SK-N-SH (cell line): Measurements from ENCODE around the gene IRAK3. TPM values are rescaled to one million over a fixed set of nuclear protein-coding genes. Genes with fewer than 3 reads are reported as not detected.

Experiments
- CTCF ChIA-PET: fragments of 300-600, 350-600 bp; formaldehyde crosslinking; extraction: SDS; loops from one replicate; lab custom pipeline; 2021; lab: Yijun Ruan, JAX
- POLR2A ChIA-PET: fragments of 350-600 bp; sonication (Branson Sonifier 250); formaldehyde crosslinking; extraction: SDS; loops from one replicate; lab custom pipeline; 2020; ENCODE audit warnings: antibody characterized with exemption, inconsistent platforms; lab: Yijun Ruan, JAX
- DNase-seq: peaks from one replicate; pipeline ENCODE4 v3.0.0; 2012
- H2AFZ ChIP-seq: fragments of 200-600 bp; sonication (generic); 2 replicates; pipeline ENCODE4 v1.8.1; 2016; ENCODE audit warnings: antibody characterized with exemption, mild to moderate bottlenecking, low read depth
- H3F3A ChIP-seq: fragments of 200-600 bp; sonication (generic); replicated peaks from 2 replicates; pipeline ENCODE3; 2016; ENCODE audit warnings: antibody characterized with exemption, mild to moderate bottlenecking; ENCODE audit not compliant: insufficient read depth
- H3K27ac ChIP-seq, 2 experiments: fragments of 200-500 bp in 1 of 2; fragments of 200-600 bp in 1 of 2; sonication (Bioruptor generic) in 1 of 2; sonication (generic), shearing (Covaris generic) in 1 of 2; 2 replicates each; pipeline versions ENCODE4 v1.5.1 to v1.6.1; 2014 to 2016; ENCODE audit warnings: low read depth in 2 of 2, inconsistent platforms in 1 of 2, low read length in 1 of 2, mild to moderate bottlenecking in 1 of 2, mixed read lengths in 1 of 2
- H3K27me3 ChIP-seq: fragments of 200-600 bp; sonication (generic), shearing (Covaris generic); 2 replicates; pipeline ENCODE4 v1.6.1; 2016; ENCODE audit warnings: mixed run types; ENCODE audit not compliant: insufficient read depth
- H3K36me3 ChIP-seq, 2 experiments: fragments of 200-500 bp in 1 of 2; fragments of 200-600 bp in 1 of 2; sonication (Bioruptor generic) in 1 of 2; sonication (generic) in 1 of 2; replicated peaks in 1 of 2; 2 replicates each; pipeline versions ENCODE3 to v1.5.1; 2014 to 2016; ENCODE audit warnings: low read length in 1 of 2, mild to moderate bottlenecking in 1 of 2; ENCODE audit not compliant: insufficient read depth in 2 of 2, control insufficient read depth in 1 of 2
- H3K4me1 ChIP-seq, 2 experiments: fragments of 200-500 bp in 1 of 2; fragments of 200-600 bp in 1 of 2; sonication (Bioruptor generic) in 1 of 2; sonication (generic), shearing (Covaris generic) in 1 of 2; 2 replicates each; pipeline versions ENCODE4 v1.5.1 to v1.6.1; 2014 to 2016; ENCODE audit warnings: low read depth in 1 of 2, low read length in 1 of 2, mixed run types in 1 of 2; ENCODE audit not compliant: insufficient read depth in 2 of 2, control insufficient read depth in 1 of 2
- H3K4me2 ChIP-seq: fragments of 200-600 bp; sonication (generic), shearing (Covaris generic); 2 replicates; pipeline ENCODE4 v1.6.1; 2017; ENCODE audit warnings: mixed run types
- H3K4me3 ChIP-seq, 2 experiments: fragments of 200-500 bp in 1 of 2; fragments of 200-600 bp in 1 of 2; sonication (Bioruptor generic) in 1 of 2; sonication (generic), shearing (Covaris generic) in 1 of 2; 2 replicates each; pipeline versions ENCODE4 v1.5.1 to v1.8.1; 2014 to 2016; ENCODE audit warnings: low read depth in 2 of 2, inconsistent platforms in 1 of 2, low read length in 1 of 2, mild to moderate bottlenecking in 1 of 2, mixed read lengths in 1 of 2, moderate library complexity in 1 of 2
- H3K79me2 ChIP-seq: fragments of 200-600 bp; sonication (generic); 2 replicates; pipeline ENCODE4 v1.8.1; 2017; ENCODE audit warnings: mild to moderate bottlenecking; ENCODE audit not compliant: insufficient read depth
- H3K9ac ChIP-seq: fragments of 200-600 bp; sonication (generic); 2 replicates; pipeline ENCODE4 v1.6.1; 2017; ENCODE audit warnings: mixed run types
- H3K9me2 ChIP-seq: fragments of 200-600 bp; sonication (generic); 2 replicates; pipeline ENCODE4 v1.6.1; 2017; ENCODE audit warnings: mixed run types
- H3K9me3 ChIP-seq: fragments of 200-600 bp; sonication (generic); 2 replicates; pipeline ENCODE4 v1.6.1; 2017; ENCODE audit warnings: mixed run types, mild to moderate bottlenecking, moderate library complexity
- H4K20me1 ChIP-seq: fragments of 200-600 bp; sonication (generic); 2 replicates; pipeline ENCODE4 v1.6.1; 2017; ENCODE audit warnings: mild to moderate bottlenecking, mixed run types; ENCODE audit not compliant: insufficient read depth
- CHD2 ChIP-seq: fragments of 150-350 bp; IDR thresholded peaks from 2 replicates; pipeline ENCODE4 v1.6.1; 2018; ENCODE audit warnings: low read length; ENCODE audit not compliant: partially characterized antibody
- CTCF ChIP-seq: fragments of 200-600 bp; sonication (generic); IDR thresholded peaks from 2 replicates; pipeline ENCODE4 v1.6.1; 2017; ENCODE audit warnings: antibody characterized with exemption, mild to moderate bottlenecking, moderate library complexity
- EZH2phosphoT487 ChIP-seq: fragments of 200-600 bp; sonication (generic); IDR thresholded peaks from 2 replicates; pipeline ENCODE4 v1.6.1; 2017; ENCODE audit warnings: low read depth, mixed run types, mild to moderate bottlenecking, antibody characterized with exemption, moderate library complexity, borderline replicate concordance
- NRF1 ChIP-seq: IDR thresholded peaks from 2 replicates; pipeline ENCODE4 v1.6.1; 2012; ENCODE audit warnings: low read depth, mild to moderate bottlenecking, low read length
- PBX3 ChIP-seq: IDR thresholded peaks from 2 replicates; pipeline ENCODE4; 2012
- RAD21 ChIP-seq: IDR thresholded peaks from 2 replicates; pipeline ENCODE4 v1.6.1; 2012; ENCODE audit warnings: mild to moderate bottlenecking, low read length
- RCOR1 ChIP-seq: fragments of 150-350 bp; IDR thresholded peaks from 2 replicates; pipeline ENCODE4 v1.6.1; 2017; ENCODE audit warnings: antibody characterized with exemption, low read length
- REST ChIP-seq: IDR thresholded peaks from 2 replicates; pipeline ENCODE4 v1.6.1; 2012; ENCODE audit warnings: mild to moderate bottlenecking, low read depth, low read length, moderate library complexity
- SMC3 ChIP-seq: IDR thresholded peaks from 2 replicates; pipeline ENCODE4 v1.6.1; 2012; ENCODE audit warnings: low read depth, low read length, improper control_type of control experiment
- USF2 ChIP-seq: fragments of 150-350 bp; IDR thresholded peaks from 2 replicates; pipeline ENCODE4 v1.6.1; 2017; ENCODE audit warnings: antibody characterized with exemption, low read length, low read depth, borderline replicate concordance
- YY1 ChIP-seq: IDR thresholded peaks from 2 replicates; pipeline ENCODE4 v1.4.0; 2012; ENCODE audit warnings: low read depth, mild to moderate bottlenecking
- ZBTB33 ChIP-seq: IDR thresholded peaks from 2 replicates; pipeline ENCODE4 v1.4.0; 2012; ENCODE audit warnings: low read depth, borderline replicate concordance
- WGBS: methylation state at CpG from one replicate; pipeline ENCODE4 v1.1.6; 2017; ENCODE audit warnings: low lambda C conversion rate; 5-methylcytosine and 5-hydroxymethylcytosine counted together
- polyA plus RNA-seq, 3 experiments: library from polyadenylated mRNA; depleted of rRNA; stranded (reverse); fragments of >200 nt; gene quantifications; 2 replicates each; pipeline ENCODE4 v1.2.3, GENCODE V29; 2012

IRAK3 gene
- polyA plus RNA-seq, 1 of the 3 experiments (the other 2 are of a cell fraction): not detected

GRCh38 chr12:66279123-66279712, 90.2 kb downstream of the IRAK3 start:
- Histone ChIP-seq H3K79me2 (no peaks in the 10 kb centered on the region), H3K4me3 (no peak overlapping the region), H3K9me2 (no peaks in the 10 kb centered on the region), H3K9me3 (no peaks in the 10 kb centered on the region), H3K9ac (no peak overlapping the region), H3K4me1 (no peaks in the 10 kb centered on the region), H3K27ac (no peak overlapping the region), H4K20me1 (no peaks in the 10 kb centered on the region), H3K27me3 (peaks cover 6% of the 10 kb centered on the region; the same call in 1 of the 2 replicates), H3K36me3 (no peaks in the 10 kb centered on the region), H2AFZ (no peak overlapping the region), H3K4me2 (no peak overlapping the region), H3F3A (no peaks in the 10 kb centered on the region)
- peak; percentile 15 for DNase-seq
- ChIA-PET CTCF (interaction anchor here (0.7 to 5.1 kb wide), 14 partner anchors 9 to 416 kb away, joined by 3 to 36 read pairs (median 3); partner anchors contain the start of gene HELB), POLR2A (no interaction called here)
- TF ChIP-seq SMC3: peak; percentile 68
- no peak for TF ChIP-seq EZH2phosphoT487
- peak; percentile 66 for TF ChIP-seq CTCF
- TF ChIP-seq RAD21: peak; percentile 67
- TF ChIP-seq REST: no peak
- 15% methylated on average over 3 of the region's 3 CpGs for WGBS

- POLR2A ChIA-PET: no interaction called here
- no peak for DNase-seq
- CTCF ChIA-PET: interaction anchor here (5.1 kb wide), 1 partner anchor 10 kb away, joined by 36 read pairs; no protein-coding TSS in a partner anchor
- Histone ChIP-seq H3K4me2 (no peak overlapping the region), H3K4me3 (no peak overlapping the region), H3K9me2 (no peaks in the 10 kb centered on the region), H3K9ac (no peak overlapping the region), H3K27me3 (peaks cover 6% of the 10 kb centered on the region; the same call in 1 of the 2 replicates), H3K36me3 (no peaks in the 10 kb centered on the region), H3K79me2 (no peaks in the 10 kb centered on the region), H4K20me1 (no peaks in the 10 kb centered on the region), H3K27ac (no peak overlapping the region), H3F3A (no peaks in the 10 kb centered on the region), H3K9me3 (no peaks in the 10 kb centered on the region), H3K4me1 (no peaks in the 10 kb centered on the region), H2AFZ (no peak overlapping the region)
- 31% methylated on average over 1 of the region's 1 CpG for WGBS
- TF ChIP-seq PBX3: no peak
- no peak for TF ChIP-seq RAD21
- TF ChIP-seq ZBTB33: no peak
- TF ChIP-seq YY1: no peak
- TF ChIP-seq USF2: no peak
- no peak for TF ChIP-seq CTCF
- TF ChIP-seq CHD2: no peak
- no peak for TF ChIP-seq NRF1
- no peak for TF ChIP-seq RCOR1
Observed at GRCh38 chr12:66280561-66280960, 91.5 kb downstream of the IRAK3 start.
